Measurements from ENCODE around the gene RMDN2. TPM values are rescaled to one million over a fixed set of nuclear protein-coding genes. Genes with fewer than 3 reads are reported as not detected.

Gene RMDN2
- 4.4 to 5.4 TPM (median 5.0 TPM) in 5 replicates for total RNA-seq (2022; extraction: Qiagen RNA extraction; ENCODE audit: low read depth)

DNA sequence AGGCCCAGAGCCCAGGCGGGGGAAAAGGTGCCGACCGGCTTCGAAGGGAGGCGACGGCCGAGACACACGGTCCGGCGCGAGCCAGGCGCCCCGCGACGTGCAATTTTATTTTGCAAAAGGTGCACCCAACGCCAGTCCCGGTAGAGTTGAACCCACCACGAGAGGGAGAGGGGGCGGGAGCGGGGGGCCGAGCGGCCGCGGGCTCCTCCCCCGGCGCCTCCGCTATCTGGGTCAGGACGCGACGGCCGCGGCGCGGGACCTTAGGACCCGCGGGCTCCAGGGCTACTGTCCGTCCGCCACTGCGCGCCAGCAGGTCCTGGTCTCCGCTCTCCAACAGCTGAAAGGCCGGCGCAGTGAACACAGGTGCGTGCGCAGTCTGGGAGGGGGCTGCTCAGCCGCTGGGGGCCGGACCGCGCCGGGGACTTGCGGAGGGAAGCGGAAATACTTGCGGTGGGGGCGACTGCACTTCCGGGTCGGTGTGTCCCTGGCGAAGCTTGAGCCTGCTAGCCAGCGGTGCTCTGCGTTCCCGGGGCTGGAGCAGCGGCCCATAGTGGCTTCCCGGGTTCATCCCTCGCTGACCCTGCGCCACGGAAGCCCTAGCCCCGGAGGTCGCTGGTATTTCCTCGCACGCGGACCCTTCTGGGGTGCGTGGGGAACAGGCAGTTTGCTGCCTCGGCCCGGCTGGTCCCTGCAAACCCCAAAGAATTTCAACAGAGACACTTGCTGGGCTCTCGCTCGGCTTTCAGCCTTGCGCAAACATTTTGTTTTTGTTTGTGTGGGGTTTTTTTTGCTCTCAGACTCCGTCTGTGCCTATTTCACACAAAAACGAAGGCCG is at the start of gene RMDN2:
Gene RMDN2 (plus strand): TSS at position 225 of the 835 bp plus-strand sequence. CDS start 3,991 bp downstream, outside the sequence.

Other genes starting within 250 kb of the RMDN2 start
- 6.4 to 9.8 TPM (median 7.3 TPM) in 5 replicates for gene CYP1B1, start 150.9 kb downstream of the RMDN2 start, total RNA-seq (2022; extraction: Qiagen RNA extraction; ENCODE audit: low read depth)